Germinal center (tissue), 1 donor: ENCODE data around the gene DESI1.
"Not testable (repeated sequence)": the region's sequence is repeated elsewhere in the genome, so short reads cannot be mapped to it uniquely, and the experiment has no call there.

Source experiments
- DNase-seq: peaks from one replicate; pipeline ENCODE4 v3.0.0; 2012; ENCODE audit warnings: mixed read lengths, low spot score

The DESI1 gene

GRCh38 chr22:41585898-41586297 is 34.9 kb downstream of the DESI1 start:
- no peak for DNase-seq

- no peak for DNase-seq
Measured at GRCh38 chr22:41584881-41585280, 36.0 kb downstream of the DESI1 start.

- DNase-seq = no peak
Measured at GRCh38 chr22:41582694-41583093, 38.1 kb downstream of the DESI1 start.

DNA sequence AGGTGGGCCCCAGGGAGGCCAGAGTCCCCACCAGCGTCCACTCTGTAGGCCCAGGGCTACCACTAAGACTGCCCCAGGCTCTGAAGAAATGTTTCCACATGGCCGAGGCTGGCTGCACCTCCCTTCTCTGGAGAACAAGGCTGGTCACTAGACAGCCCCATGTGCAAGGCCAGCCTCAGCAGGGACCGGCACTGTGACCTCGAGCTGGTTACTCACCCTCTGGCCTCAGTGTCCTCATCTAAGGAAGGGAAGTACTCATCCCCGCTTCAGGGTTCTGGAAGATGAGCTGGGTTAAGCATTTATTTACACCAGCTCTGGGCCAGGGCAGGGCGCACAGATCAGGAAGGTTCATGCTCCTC is 40.9 kb downstream of the DESI1 start:
- DNase-seq = no peak

- DNase-seq = no peak
Measured at GRCh38 chr22:41579297-41579996, 41.4 kb downstream of the DESI1 start.

DNA sequence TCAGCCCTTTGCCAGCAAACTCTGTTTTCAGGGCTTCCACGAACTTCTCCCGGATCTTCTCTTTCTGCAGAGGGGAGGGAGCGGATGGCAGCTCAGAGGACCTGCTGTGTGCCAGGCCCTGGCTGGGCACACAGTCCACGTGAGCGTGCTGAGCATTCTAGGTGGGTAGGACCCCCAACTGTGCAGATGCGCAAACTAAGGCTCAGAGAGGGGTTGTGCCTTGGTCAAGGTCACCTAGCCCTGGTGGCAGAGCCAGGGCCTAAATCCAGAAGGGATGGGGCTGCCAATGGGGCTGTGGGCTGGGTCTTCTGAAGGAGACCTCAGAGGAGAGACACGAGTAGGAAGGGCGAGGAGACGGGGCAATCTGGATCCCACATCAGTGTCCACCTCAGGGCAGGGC is 42.0 kb downstream of the DESI1 start:
- DNase-seq = no peak

GRCh38 chr22:41578114-41578513 is 42.7 kb downstream of the DESI1 start:
- DNase-seq = no peak

DNA sequence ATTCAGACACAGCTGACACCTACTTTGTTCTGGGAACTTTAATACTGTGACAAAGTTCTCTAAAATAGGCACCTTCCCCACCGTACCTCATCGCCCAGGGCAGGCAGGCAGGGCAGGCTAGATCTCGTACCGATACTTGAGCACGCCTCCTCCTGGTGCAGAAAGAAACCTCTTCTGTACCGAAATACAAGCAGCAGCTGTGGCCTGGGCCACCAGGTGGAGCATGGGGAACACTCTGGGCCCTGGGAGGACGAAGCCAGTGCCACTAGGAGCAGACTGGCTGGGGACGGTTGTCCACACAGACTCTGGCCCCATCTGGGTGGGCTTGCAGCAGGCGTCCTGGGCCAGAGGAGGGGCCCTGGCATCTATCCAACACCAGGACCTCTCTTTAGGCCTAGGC is 44.0 kb downstream of the DESI1 start:
- peak; percentile 47 for DNase-seq

GRCh38 chr22:41575533-41575932 is 45.3 kb downstream of the DESI1 start:
- no peak for DNase-seq

DNA sequence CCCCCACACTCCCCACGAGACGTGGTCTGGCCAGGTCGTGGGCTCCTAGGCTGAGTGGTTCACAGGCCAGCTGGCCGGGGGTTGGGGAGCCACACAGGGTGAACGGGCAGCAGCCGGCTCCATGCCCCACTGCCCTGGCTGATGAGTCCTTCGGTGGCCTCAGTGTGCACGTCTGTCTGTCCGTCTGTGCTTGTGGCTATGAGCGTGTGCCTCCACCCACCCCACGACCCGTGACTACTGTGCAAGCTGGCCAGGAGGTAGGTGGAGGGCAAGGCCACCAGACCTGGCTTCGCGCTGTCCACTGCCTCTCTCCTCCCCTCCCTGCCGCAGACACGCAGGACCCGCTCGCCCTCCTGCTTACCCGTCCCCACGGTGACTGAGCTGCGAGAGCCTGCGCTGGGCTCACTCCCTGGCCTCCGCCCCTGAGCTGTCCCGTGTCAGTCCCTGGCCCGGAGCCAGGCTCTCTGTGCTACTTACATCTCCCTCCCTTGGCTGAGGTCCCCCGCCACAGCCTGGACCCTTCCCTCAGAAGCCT is 45.9 kb downstream of the DESI1 start:
- DNase-seq = no peak

DNA sequence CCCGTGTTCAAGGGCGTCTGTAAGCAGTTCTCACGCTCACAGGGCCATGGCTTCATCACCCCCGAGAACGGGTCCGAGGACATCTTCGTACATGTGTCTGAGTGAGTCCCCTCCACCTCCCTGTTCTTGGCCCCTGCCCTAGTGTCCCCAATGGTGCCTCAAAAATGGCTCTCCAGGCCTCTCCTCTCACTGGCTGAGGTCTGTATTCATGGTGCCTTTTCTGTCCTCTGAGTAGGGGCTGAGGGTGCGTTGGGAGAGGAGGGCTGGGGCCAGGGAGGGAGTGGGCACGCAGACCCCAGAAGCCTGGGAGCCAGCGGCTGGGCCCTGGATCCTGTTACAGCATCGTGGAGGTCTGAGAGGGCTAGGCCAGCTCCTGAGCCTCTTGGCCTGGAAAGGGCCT is 47.2 kb downstream of the DESI1 start:
- no peak for DNase-seq

- DNase-seq = not testable (repeated sequence)
Measured at GRCh38 chr22:41572305-41572704, 48.5 kb downstream of the DESI1 start.

DNA sequence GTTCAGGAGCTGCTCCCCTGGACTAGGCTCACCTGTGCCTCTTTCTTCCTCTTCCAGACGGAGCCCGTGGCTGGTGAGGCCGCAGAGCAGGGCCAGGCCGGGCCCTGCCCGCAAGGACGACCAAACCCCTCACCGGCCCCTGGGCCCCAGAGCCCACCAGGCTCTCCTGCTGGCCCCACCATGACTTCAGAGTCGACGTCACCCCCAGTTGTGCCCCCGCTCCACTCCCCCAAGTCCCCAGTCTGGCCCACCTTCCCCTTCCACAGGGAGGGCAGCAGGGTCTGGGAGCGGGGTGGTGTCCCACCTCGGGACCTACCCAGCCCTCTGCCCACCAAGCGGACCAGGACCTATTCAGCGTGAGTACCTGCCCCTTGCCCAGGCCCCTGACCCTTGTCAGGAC is 49.1 kb downstream of the DESI1 start:
- no peak for DNase-seq

GRCh38 chr22:41570221-41570620 is 50.6 kb downstream of the DESI1 start:
- DNase-seq = no peak

- DNase-seq = no peak
Measured at GRCh38 chr22:41568811-41569210, 52.0 kb downstream of the DESI1 start.

DNA sequence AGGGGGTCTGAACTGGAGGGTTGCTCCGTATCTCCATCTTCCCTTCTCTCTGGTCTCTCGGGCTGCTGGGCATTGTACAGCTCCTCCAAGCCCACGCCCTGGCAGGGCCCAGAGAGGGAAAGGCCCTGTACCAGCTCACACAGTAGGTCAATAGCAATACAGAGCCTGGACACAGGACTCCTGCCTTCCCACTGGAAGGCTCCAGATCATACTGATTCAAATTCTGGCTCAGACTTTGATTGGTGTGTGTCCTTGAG is 53.4 kb downstream of the DESI1 start:
- no peak for DNase-seq

DNA sequence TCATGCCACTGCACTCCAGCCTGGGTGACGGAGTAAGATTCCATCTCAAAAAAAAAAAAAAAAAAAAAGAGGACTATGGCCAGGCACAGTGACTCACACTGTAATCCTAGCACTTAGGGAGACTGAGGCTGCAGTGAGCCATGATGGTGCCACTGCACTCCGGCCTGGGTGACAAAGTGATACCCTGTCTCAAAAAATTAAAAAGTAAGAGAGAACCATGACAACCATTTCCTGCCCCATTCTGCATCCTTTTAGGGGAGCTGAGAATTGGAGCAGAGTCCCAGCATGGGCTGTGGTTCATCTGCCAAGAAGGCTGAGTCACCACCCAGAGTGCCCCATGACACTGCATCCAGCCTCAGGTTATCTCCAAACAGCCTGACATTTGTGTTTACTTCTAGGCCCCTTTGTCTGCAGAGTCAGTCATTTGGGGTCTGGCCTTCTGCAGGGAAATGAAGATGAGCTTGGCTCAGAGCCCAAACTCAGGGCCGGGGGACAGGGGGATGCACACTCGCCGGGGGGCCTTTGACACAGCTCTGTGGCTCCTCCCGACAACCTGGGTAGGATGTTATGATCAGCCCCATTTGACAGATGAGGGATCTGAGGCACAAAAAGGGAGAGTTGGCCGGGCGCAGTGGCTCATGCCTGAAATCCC is 55.3 kb downstream of the DESI1 start:
- DNase-seq = no peak

DNA sequence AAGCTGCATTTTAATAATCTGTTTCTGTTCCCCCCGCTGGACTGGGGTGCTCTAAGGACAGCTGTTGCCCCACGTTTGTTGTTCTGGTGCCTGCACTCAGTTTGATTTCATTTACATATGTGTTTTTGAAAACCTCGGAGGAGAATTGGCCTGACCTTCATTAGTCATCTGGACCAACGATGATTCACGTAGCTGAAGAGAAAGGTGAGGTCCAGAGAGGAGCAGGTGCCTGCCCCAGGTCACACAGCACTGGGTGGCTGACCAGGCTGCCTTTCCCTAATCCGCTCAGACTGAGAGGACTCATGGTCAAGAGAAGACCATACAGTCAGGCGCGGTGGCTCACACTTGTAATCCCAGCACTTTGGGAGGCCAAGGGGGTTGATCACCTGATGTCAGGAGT is 56.3 kb downstream of the DESI1 start:
- DNase-seq = no peak

DNA sequence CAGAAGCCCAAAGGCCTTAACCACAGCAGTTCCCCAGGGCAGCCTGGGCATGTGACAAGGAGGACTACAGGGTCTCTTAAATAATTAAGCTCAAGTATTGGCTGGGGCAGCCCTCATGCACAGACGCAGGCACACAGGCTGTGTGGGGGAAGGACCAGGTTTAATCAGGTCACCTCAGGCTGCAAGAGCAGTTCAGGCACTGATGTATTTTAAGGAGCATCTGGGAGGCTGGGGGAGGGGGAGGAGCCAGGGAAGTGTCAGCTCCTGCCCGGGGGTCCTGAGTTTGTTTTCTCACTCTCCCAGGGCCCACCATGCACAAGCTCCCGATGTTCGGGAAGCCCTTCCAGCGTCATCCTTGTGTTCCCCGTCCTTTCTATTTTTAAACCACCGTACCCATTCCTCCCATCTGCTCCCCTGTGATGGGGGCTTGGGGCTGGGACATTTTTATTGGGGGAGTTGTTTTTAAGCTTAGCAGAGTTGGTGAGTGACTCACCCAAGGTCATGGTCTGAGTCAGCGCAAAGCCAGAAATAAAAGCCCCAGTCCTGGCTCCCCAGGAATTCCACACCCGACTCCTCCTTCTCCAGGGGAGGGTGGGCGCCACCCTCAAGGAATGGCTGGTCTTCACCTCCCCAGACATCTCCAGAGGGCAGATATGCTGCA is 57.7 kb downstream of the DESI1 start:
- no peak for DNase-seq

DNA sequence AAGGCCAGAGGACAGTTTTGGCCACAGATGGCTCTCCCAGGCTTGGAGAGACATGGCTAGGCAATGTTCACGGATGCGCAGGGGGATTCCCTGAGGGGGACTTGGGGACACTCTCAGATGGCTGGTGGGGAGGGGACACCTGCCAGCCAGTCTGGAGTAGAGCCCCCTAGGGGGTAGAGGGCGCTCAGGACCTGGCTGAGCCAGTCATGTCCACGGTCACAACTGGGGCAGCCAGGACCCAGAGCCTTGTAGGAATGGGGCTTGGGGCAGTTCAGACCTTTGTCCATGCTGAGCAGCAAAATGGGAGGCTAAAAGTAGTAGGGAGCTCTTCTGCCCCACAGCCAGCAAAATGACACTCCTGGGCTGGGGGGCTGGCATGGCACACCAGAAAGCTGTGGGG is 58.4 kb downstream of the DESI1 start:
- no peak for DNase-seq

GRCh38 chr22:41561788-41562187 is 59.1 kb downstream of the DESI1 start:
- no peak for DNase-seq

DNA sequence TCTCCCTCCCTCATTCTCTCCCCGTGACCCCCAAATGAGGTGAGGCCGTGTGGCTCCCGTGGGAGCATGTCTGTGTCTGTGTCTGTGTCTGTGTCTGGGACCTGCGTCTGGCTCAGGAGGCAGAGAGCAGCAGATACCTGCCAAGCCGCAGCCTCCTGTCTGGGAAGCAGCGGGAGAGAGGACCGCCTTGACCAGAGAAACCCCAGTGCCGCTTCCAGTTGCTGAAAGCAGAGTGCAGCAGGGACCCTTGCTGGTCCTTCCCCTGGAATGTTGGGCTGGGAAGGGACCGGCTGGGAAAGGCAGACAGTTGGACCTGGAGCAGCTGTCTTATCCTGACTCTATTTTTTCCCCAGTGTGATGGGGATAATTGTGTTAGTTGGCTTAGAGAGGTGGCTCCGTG is 59.5 kb downstream of the DESI1 start:
- no peak for DNase-seq

DNA sequence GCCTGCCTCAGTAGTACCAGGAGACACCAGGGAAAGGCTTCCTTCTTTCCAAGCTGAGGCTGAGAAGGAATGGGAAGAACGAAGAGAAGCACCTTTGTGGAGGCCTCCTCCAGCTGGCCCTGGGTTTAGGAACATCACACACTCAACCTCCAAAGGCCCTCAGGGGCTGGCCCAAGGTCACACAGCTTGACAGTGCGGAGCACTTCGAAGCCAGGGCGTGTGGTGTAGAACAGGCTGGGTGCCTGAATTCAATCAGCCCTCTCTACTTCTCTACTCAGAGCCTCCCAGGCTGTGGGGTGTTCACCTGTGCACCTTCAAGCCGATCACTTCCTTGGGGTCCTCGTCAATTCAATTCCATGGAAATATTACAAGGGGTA is 60.8 kb downstream of the DESI1 start:
- no peak for DNase-seq

DNA sequence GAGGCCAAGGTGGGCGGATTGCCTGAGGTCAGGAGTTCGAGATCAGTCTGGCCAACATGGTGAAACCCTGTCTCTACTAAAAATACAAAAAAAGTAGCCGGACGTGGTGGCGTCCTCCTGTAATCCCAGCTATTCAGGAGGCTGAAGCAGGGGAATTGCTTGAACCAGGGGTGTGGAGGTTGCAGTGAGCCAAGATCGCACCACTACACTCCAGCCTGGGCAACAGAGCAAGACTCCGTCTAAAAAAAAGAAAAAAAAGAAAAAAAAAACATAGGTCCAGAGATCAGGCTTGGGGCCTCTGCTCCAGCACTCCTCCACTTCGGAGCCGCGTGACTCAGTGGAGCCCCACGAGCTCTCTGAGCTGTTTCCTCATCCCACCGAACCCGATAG is 62.6 kb downstream of the DESI1 start:
- DNase-seq = not testable (repeated sequence)
